Activated T-helper 2 cell treated with anti-CD3 and anti-CD28 coated beads, Interferon-gamma antibody, Interleukin-2, Interleukin-4, amounts not matched to agents 10 μg/mL and 5 μg/mL and 100 μg/mL, durations not matched to agents 14 hours and 24 hours and 36 hours (primary cell): Measurements from ENCODE around the gene BTNL2. TPM values are rescaled to one million over a fixed set of nuclear protein-coding genes. Genes with fewer than 3 reads are reported as not detected.

Experiments
- DNase-seq: peaks from one replicate; pipeline ENCODE4 v3.0.0; 2021; ENCODE audit warnings: low spot score
- H3K27ac Mint-ChIP-seq: one replicate; pipeline ENCODE4 v1.8.0; 2021; ENCODE audit warnings: mixed read lengths
- H3K27me3 Mint-ChIP-seq: one replicate; pipeline ENCODE4 v1.8.0; 2021; ENCODE audit warnings: low read depth, mixed read lengths
- H3K36me3 Mint-ChIP-seq: one replicate; pipeline ENCODE4 v1.8.0; 2021; ENCODE audit warnings: low read depth, mixed read lengths
- H3K4me1 Mint-ChIP-seq: one replicate; pipeline ENCODE4 v1.8.0; 2021; ENCODE audit warnings: low read depth, mixed read lengths
- H3K4me3 Mint-ChIP-seq: one replicate; pipeline ENCODE4 v1.8.0; 2021; ENCODE audit warnings: low read depth, mild to moderate bottlenecking, moderate library complexity, mixed read lengths
- H3K9me3 Mint-ChIP-seq: one replicate; pipeline ENCODE4 v1.8.0; 2021; ENCODE audit warnings: mixed read lengths
- intact Hi-C: fragments of 100-400 bp; cut with micrococcal nuclease; formaldehyde crosslinking; loops from one replicate; pipeline ENCODE4 v1.15.1; 2023
- total RNA-seq: library from RNA; stranded (reverse); gene quantifications from 2 replicates; pipeline ENCODE4 v1.2.3, GENCODE V29; 2022

BTNL2 gene
- total RNA-seq, 1 donor from 2014 or later = not detected

DNA sequence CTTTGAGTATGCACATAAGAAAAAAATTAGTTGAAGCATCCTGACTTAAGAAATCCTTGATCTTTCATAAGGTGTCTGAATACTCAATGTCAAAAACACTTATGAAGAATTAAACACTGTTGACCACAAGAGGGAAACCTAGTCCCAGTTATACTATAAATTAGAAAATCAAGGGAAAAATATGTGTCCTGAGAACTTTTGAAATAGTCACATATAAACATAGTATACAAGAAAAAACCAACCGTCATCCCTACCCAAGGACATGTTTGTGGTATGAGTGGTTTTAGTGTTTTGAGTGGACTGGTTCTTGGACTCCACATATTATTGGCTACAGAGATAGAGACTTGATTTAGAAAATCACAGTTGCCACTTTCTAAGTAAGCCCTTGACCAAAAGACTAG is 25.1 kb upstream of the BTNL2 start:
- intact Hi-C loops = loop anchor here (1.0 kb wide), 1 partner anchor 268 kb away; no protein-coding TSS in a partner anchor
- Mint-ChIP-seq H3K27ac (no peak overlapping the region), H3K9me3 (no peaks in the 10 kb centered on the region), H3K4me3 (no peak overlapping the region), H3K36me3 (no peaks in the 10 kb centered on the region), H3K4me1 (no peaks in the 10 kb centered on the region), H3K27me3 (peaks cover 31% of the 10 kb centered on the region)
- no peak for DNase-seq

GRCh38 chr6:32431142-32431541 is 24.2 kb upstream of the BTNL2 start:
- Mint-ChIP-seq H3K36me3 (no peaks in the 10 kb centered on the region), H3K27me3 (peaks cover 34% of the 10 kb centered on the region)

DNA sequence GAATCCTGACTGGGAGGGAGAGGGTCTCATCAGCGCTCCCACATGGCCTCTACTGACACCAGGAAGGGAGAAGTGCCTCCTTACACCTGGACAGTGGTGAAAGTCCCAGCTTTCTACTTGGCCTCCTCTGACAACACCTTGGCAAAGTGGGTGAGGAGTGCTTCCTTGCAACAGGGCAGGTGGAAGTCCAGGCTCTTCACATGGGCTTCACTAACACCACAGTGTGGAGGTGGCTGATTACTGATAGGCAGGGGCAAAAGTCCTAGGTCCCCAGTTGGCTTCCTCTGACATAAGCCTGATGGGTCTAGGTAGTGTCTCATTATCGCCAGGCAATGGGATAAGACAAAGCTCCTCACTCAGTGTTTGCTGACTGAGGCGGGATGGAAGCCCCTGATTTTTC is 23.2 kb upstream of the BTNL2 start:
- no peaks in the 10 kb centered on the region for H3K9me3 Mint-ChIP-seq
- no peak for DNase-seq
- H3K27me3 Mint-ChIP-seq = peaks cover 31% of the 10 kb centered on the region
- no peak overlapping the region for H3K4me3 Mint-ChIP-seq
- no peak overlapping the region for H3K27ac Mint-ChIP-seq
- no peaks in the 10 kb centered on the region for H3K36me3 Mint-ChIP-seq
- intact Hi-C loops = no loop called here
- H3K4me1 Mint-ChIP-seq = no peaks in the 10 kb centered on the region

More at GRCh38 chr6:32431142-32431541, 24.2 kb upstream of the BTNL2 start:
- H3K4me3 Mint-ChIP-seq = no peak overlapping the region
- H3K9me3 Mint-ChIP-seq = no peaks in the 10 kb centered on the region
- H3K4me1 Mint-ChIP-seq = no peaks in the 10 kb centered on the region
- DNase-seq = no peak
- no peak overlapping the region for H3K27ac Mint-ChIP-seq
- intact Hi-C loops = no loop called here

- intact Hi-C loops = no loop called here
- Mint-ChIP-seq H3K27me3 (peaks cover 23% of the 10 kb centered on the region), H3K36me3 (no peaks in the 10 kb centered on the region), H3K4me3 (no peak overlapping the region), H3K27ac (no peak overlapping the region), H3K4me1 (no peaks in the 10 kb centered on the region), H3K9me3 (no peaks in the 10 kb centered on the region)
- DNase-seq = no peak
These were observed 21.0 kb upstream of the BTNL2 start for GRCh38 chr6:32427934-32428474.

DNA sequence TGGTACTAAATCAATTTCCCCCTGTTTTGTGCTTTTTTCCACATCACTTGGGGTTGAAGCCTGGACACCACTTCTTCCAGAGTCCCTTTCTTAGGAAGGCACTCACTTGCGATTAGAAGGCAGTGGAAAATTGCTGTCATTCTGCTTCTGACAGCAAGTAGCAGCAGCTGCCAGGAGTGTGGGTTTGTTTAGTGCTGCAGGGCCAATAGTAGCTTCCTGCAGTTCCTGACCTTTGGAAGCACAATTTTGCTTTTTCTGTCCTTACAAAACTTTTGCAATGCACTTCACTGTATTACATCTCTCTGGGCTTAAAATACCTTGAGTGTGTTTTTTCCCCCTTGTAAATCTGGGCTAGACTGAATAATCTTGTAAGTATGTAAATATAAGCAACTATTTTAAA is 20.2 kb upstream of the BTNL2 start:
- no peak for DNase-seq
- no peaks in the 10 kb centered on the region for H3K9me3 Mint-ChIP-seq
- H3K36me3 Mint-ChIP-seq = no peaks in the 10 kb centered on the region
- intact Hi-C loops = no loop called here
- peaks cover 24% of the 10 kb centered on the region for H3K27me3 Mint-ChIP-seq
- no peak overlapping the region for H3K4me3 Mint-ChIP-seq
- H3K27ac Mint-ChIP-seq = no peak overlapping the region
- no peaks in the 10 kb centered on the region for H3K4me1 Mint-ChIP-seq

DNA sequence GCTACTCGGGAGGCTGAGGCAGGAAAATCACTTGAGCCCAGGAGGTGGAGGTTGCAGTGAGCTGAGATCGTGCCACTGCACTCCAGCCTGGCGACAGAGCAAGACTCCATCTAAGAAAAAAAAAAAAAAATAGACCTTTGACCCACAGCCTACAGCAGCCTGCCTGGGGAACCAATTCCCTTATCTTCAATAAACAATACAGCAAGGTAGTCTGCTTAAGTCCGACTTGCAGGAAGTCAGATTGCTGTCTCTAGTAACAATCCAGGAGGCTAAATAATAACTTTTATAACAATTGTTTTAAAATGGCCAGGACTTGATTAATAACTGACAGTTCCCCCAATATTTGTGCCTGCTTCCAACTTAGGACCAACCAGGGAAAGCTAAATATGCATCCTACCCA is 19.4 kb upstream of the BTNL2 start:
- Mint-ChIP-seq H3K36me3 (no peaks in the 10 kb centered on the region), H3K4me1 (no peaks in the 10 kb centered on the region), H3K27ac (no peak overlapping the region), H3K9me3 (no peaks in the 10 kb centered on the region), H3K27me3 (peaks cover 32% of the 10 kb centered on the region), H3K4me3 (no peak overlapping the region)
- intact Hi-C loops = no loop called here
- no peak for DNase-seq

GRCh38 chr6:32424589-32425300 is 17.8 kb upstream of the BTNL2 start:
- no peak for DNase-seq
- Mint-ChIP-seq H3K27me3 (peaks cover 36% of the 10 kb centered on the region), H3K4me3 (no peak overlapping the region), H3K4me1 (no peaks in the 10 kb centered on the region), H3K27ac (no peak overlapping the region), H3K9me3 (no peaks in the 10 kb centered on the region), H3K36me3 (no peaks in the 10 kb centered on the region)
- intact Hi-C loops = no loop called here

- intact Hi-C loops = loop anchor here (10.0 kb wide), 1 partner anchor 171 kb away; no protein-coding TSS in a partner anchor
- Mint-ChIP-seq H3K27me3 (peaks cover 58% of the 10 kb centered on the region), H3K4me1 (peaks cover 10% of the 10 kb centered on the region), H3K36me3 (no peaks in the 10 kb centered on the region), H3K27ac (no peak overlapping the region), H3K4me3 (no peak overlapping the region), H3K9me3 (no peaks in the 10 kb centered on the region)
- DNase-seq = no peak
These were observed 9.1 kb upstream of the BTNL2 start for GRCh38 chr6:32416036-32416435.

DNA sequence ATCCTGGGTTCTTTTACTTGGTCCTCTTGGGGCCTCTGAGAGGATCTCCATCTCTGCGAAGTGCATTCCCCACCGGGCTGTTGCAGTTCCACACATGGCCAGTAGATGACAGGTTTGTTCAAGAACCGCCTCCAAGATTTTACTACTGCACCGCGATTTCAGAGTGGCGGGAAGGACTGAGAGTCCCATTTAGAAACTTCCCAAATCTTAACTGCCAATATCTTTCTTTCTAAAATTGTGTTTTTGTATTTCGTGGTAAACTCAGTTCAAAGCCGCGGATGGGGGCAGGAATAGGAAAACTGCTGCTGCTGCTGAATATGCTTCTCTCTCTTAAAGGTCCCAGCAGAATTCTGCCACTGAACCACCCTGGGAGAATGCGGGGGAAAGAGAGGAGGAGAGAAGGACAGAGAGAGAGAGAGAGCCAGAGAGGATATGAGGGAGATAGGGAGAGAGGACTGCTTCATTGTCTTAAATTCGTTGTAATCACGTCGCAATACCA is 8.6 kb upstream of the BTNL2 start:
- peak; percentile 58 for DNase-seq
- Mint-ChIP-seq H3K4me3 (no peak overlapping the region), H3K27me3 (peaks cover 56% of the 10 kb centered on the region), H3K9me3 (no peaks in the 10 kb centered on the region), H3K4me1 (peaks cover 10% of the 10 kb centered on the region), H3K27ac (no peak overlapping the region), H3K36me3 (no peaks in the 10 kb centered on the region)
- intact Hi-C loops = loop anchor here (1.0 to 10.0 kb wide), 2 partner anchors 171 to 382 kb away; no protein-coding TSS in a partner anchor

DNA sequence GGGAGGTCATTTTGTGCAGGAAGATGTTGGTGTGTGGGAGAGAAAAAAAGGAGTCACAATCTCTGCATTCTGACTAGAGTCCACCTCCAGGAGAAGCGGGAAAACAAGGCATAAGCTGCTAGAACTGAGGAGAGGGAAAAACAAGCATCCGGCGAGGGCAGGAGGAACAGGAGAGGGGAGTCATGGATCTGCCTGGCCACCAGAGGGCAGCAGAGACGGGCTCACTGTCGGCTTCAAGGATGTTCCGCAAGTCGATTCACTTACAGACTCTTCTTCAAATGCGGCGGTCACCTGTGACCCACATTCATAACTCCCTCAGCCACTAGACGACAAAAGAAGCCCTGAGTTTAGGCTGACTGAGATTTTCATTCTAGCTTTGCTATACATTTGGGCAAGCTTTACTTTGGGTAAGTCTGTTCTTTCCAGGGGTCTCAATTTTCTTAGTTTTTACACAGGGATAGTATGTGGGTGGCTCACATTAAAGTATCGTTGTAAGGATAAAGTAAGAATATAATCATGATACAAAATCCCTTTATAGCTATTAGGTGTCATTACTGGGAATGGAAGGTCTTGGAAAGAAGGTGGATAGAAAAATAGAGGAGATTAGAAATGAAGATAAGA is 6.6 kb upstream of the BTNL2 start:
- intact Hi-C loops = loop anchor here (1.0 to 10.0 kb wide), 2 partner anchors 169 to 287 kb away; no protein-coding TSS in a partner anchor
- peak; percentile 67 for DNase-seq
- Mint-ChIP-seq H3K36me3 (no peaks in the 10 kb centered on the region), H3K4me3 (no peak overlapping the region), H3K9me3 (no peaks in the 10 kb centered on the region), H3K4me1 (peaks cover 10% of the 10 kb centered on the region), H3K27me3 (peaks cover 49% of the 10 kb centered on the region), H3K27ac (no peak overlapping the region)

DNA sequence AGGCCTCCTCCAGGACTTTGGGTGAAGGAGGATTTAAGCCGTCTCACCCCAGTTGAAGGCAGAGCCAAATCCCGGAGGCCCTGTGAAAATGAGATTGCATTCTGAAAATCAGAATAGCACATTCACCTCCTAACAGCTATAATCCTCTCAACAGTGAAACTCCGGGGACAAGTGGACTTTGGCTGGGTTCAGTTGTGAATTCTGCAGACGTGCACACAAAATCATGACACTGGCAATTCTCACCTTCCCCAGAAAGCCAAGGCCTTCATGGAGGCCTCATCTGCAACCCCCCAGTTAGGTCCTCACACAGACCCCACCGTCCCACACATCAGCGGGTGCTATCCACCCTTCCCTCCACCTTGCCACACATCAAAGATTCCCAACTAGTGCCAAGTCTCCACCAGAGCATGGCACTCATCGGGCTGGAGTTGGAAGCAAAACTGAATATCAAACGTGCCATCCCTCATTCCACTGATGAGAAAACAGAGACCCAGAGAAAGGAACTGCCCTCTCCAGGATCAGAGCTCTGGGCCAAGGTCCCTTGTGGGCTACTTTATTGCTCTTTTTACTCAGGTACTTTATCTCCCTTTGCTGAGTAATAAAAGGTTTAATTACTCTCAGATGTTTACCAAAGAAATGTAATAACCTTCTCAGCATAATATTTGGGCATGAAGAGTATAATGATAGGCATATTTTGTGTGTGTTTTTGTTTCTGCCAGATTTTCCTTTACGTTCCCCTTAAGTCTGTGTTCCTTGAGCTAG is 4.8 kb upstream of the BTNL2 start:
- H3K27ac Mint-ChIP-seq = no peak overlapping the region
- intact Hi-C loops = loop anchor here (10.0 kb wide), 1 partner anchor 167 kb away; no protein-coding TSS in a partner anchor
- H3K36me3 Mint-ChIP-seq = no peaks in the 10 kb centered on the region
- peaks cover 10% of the 10 kb centered on the region for H3K4me1 Mint-ChIP-seq
- H3K9me3 Mint-ChIP-seq = no peaks in the 10 kb centered on the region
- peaks cover 58% of the 10 kb centered on the region for H3K27me3 Mint-ChIP-seq
- H3K4me3 Mint-ChIP-seq = no peak overlapping the region
- DNase-seq = no peak

DNA sequence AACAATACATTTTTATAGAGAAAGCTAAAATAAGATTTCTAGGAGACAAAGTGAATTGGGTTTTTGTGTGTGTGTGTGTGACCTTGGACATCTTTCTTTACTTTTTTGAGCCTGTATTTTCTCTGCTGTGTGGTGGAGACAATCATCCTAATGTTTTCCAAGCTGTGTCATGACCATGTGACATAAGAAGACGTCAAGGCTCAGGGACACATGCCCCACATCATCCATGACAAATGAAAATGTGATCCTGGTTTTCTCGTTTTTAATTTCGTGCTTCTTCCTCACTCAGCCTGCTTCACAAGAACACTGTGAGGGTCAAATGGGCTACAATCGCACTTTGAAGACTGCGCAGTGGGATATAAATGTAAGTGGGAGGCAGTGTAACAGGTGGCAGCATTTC is 3.9 kb upstream of the BTNL2 start:
- no peak overlapping the region for H3K4me3 Mint-ChIP-seq
- H3K9me3 Mint-ChIP-seq = no peaks in the 10 kb centered on the region
- peaks cover 57% of the 10 kb centered on the region for H3K27me3 Mint-ChIP-seq
- DNase-seq = no peak
- no peak overlapping the region for H3K27ac Mint-ChIP-seq
- H3K4me1 Mint-ChIP-seq = peaks cover 10% of the 10 kb centered on the region
- no peaks in the 10 kb centered on the region for H3K36me3 Mint-ChIP-seq
- intact Hi-C loops = loop anchor here (10.0 kb wide), 1 partner anchor 166 kb away; no protein-coding TSS in a partner anchor
